Activated naive CD4-positive, alpha-beta T cell treated with Interleukin-2 at 50 U/mL for 16 hours (primary cell): ENCODE results near the gene B4GALT7.

Source experiments
- DNase-seq: peaks from one replicate; pipeline ENCODE4 v3.0.0-alpha.2; 2020

The B4GALT7 gene

GRCh38 chr5:177594071-177594470 is 5.9 kb upstream of the B4GALT7 start:
- no peak for DNase-seq

GRCh38 chr5:177595026-177595585 is 4.8 kb upstream of the B4GALT7 start:
- DNase-seq = no peak

GRCh38 chr5:177595991-177596774 is 3.7 kb upstream of the B4GALT7 start:
- DNase-seq = no peak

GRCh38 chr5:177596775-177597238 is 3.1 kb upstream of the B4GALT7 start:
- DNase-seq = no peak

- DNase-seq = no peak
Measured at GRCh38 chr5:177598477-177598876, 1.5 kb upstream of the B4GALT7 start.

GRCh38 chr5:177600508-177601018 is 631 bp downstream of the B4GALT7 start:
- DNase-seq = no peak

- DNase-seq = no peak
Measured at GRCh38 chr5:177601126-177601525, 1.2 kb downstream of the B4GALT7 start.

- no peak for DNase-seq
Measured at GRCh38 chr5:177601577-177602457, 1.9 kb downstream of the B4GALT7 start.

GRCh38 chr5:177602458-177602830 is 2.5 kb downstream of the B4GALT7 start:
- no peak for DNase-seq

- no peak for DNase-seq
Measured at GRCh38 chr5:177603631-177604030, 3.7 kb downstream of the B4GALT7 start.

- DNase-seq = no peak
Measured at GRCh38 chr5:177604116-177604521, 4.2 kb downstream of the B4GALT7 start.

GRCh38 chr5:177604656-177605055 is 4.7 kb downstream of the B4GALT7 start:
- no peak for DNase-seq

GRCh38 chr5:177605078-177605477 is 5.1 kb downstream of the B4GALT7 start:
- DNase-seq = no peak

GRCh38 chr5:177605667-177606066 is 5.7 kb downstream of the B4GALT7 start:
- DNase-seq = no peak

- no peak for DNase-seq
Measured at GRCh38 chr5:177606071-177607051, 6.4 kb downstream of the B4GALT7 start.

GRCh38 chr5:177607115-177607451 is 7.2 kb downstream of the B4GALT7 start:
- DNase-seq = no peak

- DNase-seq = peak; percentile 67
Measured at GRCh38 chr5:177607452-177608192, 7.7 kb downstream of the B4GALT7 start.

- DNase-seq = no peak
Measured at GRCh38 chr5:177608243-177609075, 8.5 kb downstream of the B4GALT7 start.

- DNase-seq = no peak
Measured at GRCh38 chr5:177609076-177610059, 9.4 kb downstream of the B4GALT7 start.
